LNCAP (cell line): ENCODE measurements around the gene VPS36.

ENCODE experiments used
- CTCF ChIP-seq: fragments of 450-650 bp; IDR thresholded peaks from 2 replicates; pipeline ENCODE4 v1.5.1; 2017; ENCODE audit warnings: mild to moderate bottlenecking

VPS36 gene

GRCh38 chr13:52432456-52432855 lies 18.0 kb downstream of the VPS36 start:
- TF ChIP-seq CTCF = no peak

GRCh38 chr13:52428295-52428694 lies 22.1 kb downstream of the VPS36 start:
- no peak for TF ChIP-seq CTCF

GRCh38 chr13:52421216-52421615 lies 29.2 kb downstream of the VPS36 start:
- TF ChIP-seq CTCF = no peak

GRCh38 chr13:52419080-52419479 lies 31.4 kb downstream of the VPS36 start:
- no peak for TF ChIP-seq CTCF

- no peak for TF ChIP-seq CTCF
These were observed 35.5 kb downstream of the VPS36 start for GRCh38 chr13:52414963-52415362.

- TF ChIP-seq CTCF = no peak
These were observed 36.4 kb downstream of the VPS36 start for GRCh38 chr13:52414051-52414450.

GRCh38 chr13:52412128-52412527 lies 38.3 kb downstream of the VPS36 start:
- TF ChIP-seq CTCF = no peak

GRCh38 chr13:52411629-52412028 lies 38.8 kb downstream of the VPS36 start:
- TF ChIP-seq CTCF = no peak
